Measurements from ENCODE around the gene METTL26. TPM values are rescaled to one million over a fixed set of nuclear protein-coding genes. Genes with fewer than 3 reads are reported as not detected.

Gene METTL26
- total and polyA plus RNA-seq, 2 of the 8 experiments (the other 6 are each of a cell fraction or from before 2014, with no cell fraction given) = 100 to 186 TPM

GRCh38 chr16:626787-627453 lies 9.2 kb downstream of the METTL26 start:
- no peak overlapping the region for H3K23ac ChIP-seq (ENCODE audit: insufficient read length)
- H3K18ac ChIP-seq (ENCODE audit: extremely low read depth, low read length) = no peak overlapping the region
- no peak overlapping the region for H2BK120ac ChIP-seq (replicated peaks; ENCODE audit: low read depth, low read length)
- TF ChIP-seq SP1 (IDR thresholded peaks at IDR 0.05; ENCODE audit: low read depth, low read length) (no peak), NANOG (IDR thresholded peaks at IDR 0.05; ENCODE audit: insufficient read depth, low read depth, low read length, poor library complexity, severe bottlenecking) (no peak), SAP30 (IDR thresholded peaks at IDR 0.05; ENCODE audit: insufficient read depth, insufficient replicate concordance, low read length) (no peak), EP300 (IDR thresholded peaks at IDR 0.05; ENCODE audit: borderline replicate concordance in 1 of 2, low read depth in 2 of 2, low read length in 2 of 2) (no peak), CTBP2 (IDR thresholded peaks at IDR 0.05; ENCODE audit: borderline replicate concordance, insufficient read depth, insufficient read length, low read length) (no peak), TCF12 (IDR thresholded peaks at IDR 0.05; ENCODE audit: low read depth, low read length) (no peak)
- no peak overlapping the region for H4K5ac ChIP-seq (ENCODE audit: insufficient read length, low read depth, low read length)
- H3K4ac ChIP-seq (replicated peaks; ENCODE audit: insufficient read length, low read depth, low read length) = no peak overlapping the region
- H3K14ac ChIP-seq (ENCODE audit: insufficient read length) = no peak overlapping the region
- no peak overlapping the region for H3K27ac ChIP-seq (ENCODE audit: low read depth, low read length)
- H2AFZ ChIP-seq (ENCODE audit: low read length) = no peak overlapping the region
- FAIRE-seq (no peak), DNase-seq (ENCODE audit: low read depth in 1 of 2, low spot score in 2 of 2) (no peak)
- no peak overlapping the region for H3K9ac ChIP-seq (replicated peaks in 1 of 4; ENCODE audit: extremely low read depth in 1 of 4, low read depth in 3 of 4, low read length in 3 of 4)
- no peak overlapping the region for H4K8ac ChIP-seq (ENCODE audit: extremely low read depth, insufficient read depth, low read length)
- H3K36me3 ChIP-seq (ENCODE audit: control insufficient read depth in 2 of 4, insufficient read depth in 4 of 4, low read length in 3 of 4) = peaks cover 0 to 4% (median 0%) of the 10 kb centered on the region in 4 experiments; a peak in 1 of 8 replicates
- WGBS, 2 experiments (ENCODE audit: extremely low coverage in 1 of 2, insufficient coverage in 1 of 2, insufficient read length in 1 of 2, insufficient replicate concordance in 2 of 2, low coverage in 1 of 2, low lambda C conversion rate in 2 of 2, missing lambda C conversion rate in 1 of 2) = 94% methylated on average over 29 of the region's 29 CpGs; no CpG with 5 or more reads in 1 of the 2 experiments
- H3K79me2 ChIP-seq (ENCODE audit: control insufficient read depth in 1 of 2, insufficient read depth in 2 of 2, low read length in 2 of 2) = no peaks in the 10 kb centered on the region
- H2BK5ac ChIP-seq (ENCODE audit: low read depth, low read length) = peak overlapping the region; percentile 71
- peaks cover 2% of the 10 kb centered on the region; the same call in 1 of the 2 replicates for H3K23me2 ChIP-seq (ENCODE audit: low read depth, low read length)
- no peak overlapping the region for H3K4me2 ChIP-seq (ENCODE audit: insufficient read depth in 1 of 2, low read depth in 2 of 2, low read length in 2 of 2)
- no peak overlapping the region for H2AK5ac ChIP-seq (ENCODE audit: low read depth, low read length)
- peaks cover 0 to 1% of the 10 kb centered on the region in 2 experiments for H4K20me1 ChIP-seq (replicated peaks in 1 of 2; ENCODE audit: control insufficient read depth in 1 of 2, insufficient read depth in 2 of 2, low read length in 2 of 2)
- no peak overlapping the region for H3K56ac ChIP-seq (replicated peaks; ENCODE audit: insufficient read length, low read depth, low read length)
- no peak overlapping the region for H2BK12ac ChIP-seq (ENCODE audit: low read depth, low read length)
- peak overlapping the region; percentile 73 for H4K91ac ChIP-seq (replicated peaks; ENCODE audit: insufficient read length, low read length)
- no peak overlapping the region for H2BK15ac ChIP-seq (ENCODE audit: low read length)
- H3K4me3 ChIP-seq (ENCODE audit: extremely low read depth in 1 of 4, insufficient read depth in 2 of 4, low read depth in 3 of 4, low read length in 4 of 4) = no peak overlapping the region
- no peak overlapping the region for H2BK20ac ChIP-seq (ENCODE audit: low read length)
- no peaks in the 10 kb centered on the region for H3K9me3 ChIP-seq (ENCODE audit: insufficient read depth in 2 of 2, low read depth in 1 of 2, low read length in 1 of 2)
- POLR2A ChIA-PET (ENCODE audit: partially characterized antibody) = interaction anchor here (0.9 to 1.0 kb wide), 2 partner anchors 20 to 44 kb away, joined by 3 read pairs; no protein-coding TSS in a partner anchor
- CTCF ChIA-PET (ENCODE audit: partially characterized antibody) = interaction anchor here (1.0 to 1.6 kb wide), 4 partner anchors 9 to 117 kb away, joined by 3 to 4 read pairs (median 3); no protein-coding TSS in a partner anchor
- peaks cover 4% of the 10 kb centered on the region; the same call in 1 of the 2 replicates for H3K79me1 ChIP-seq (ENCODE audit: low read depth, low read length)
- no peaks in the 10 kb centered on the region for H3K27me3 ChIP-seq (replicated peaks in 1 of 4; ENCODE audit: control insufficient read depth in 3 of 4, extremely low read depth in 1 of 4, insufficient read depth in 3 of 4, low read length in 3 of 4)
- peaks cover 0 to 32% (median 24%) of the 10 kb centered on the region in 4 experiments; a peak in 6 of 7 replicates for H3K4me1 ChIP-seq (replicated peaks in 1 of 4; ENCODE audit: control insufficient read depth in 3 of 4, insufficient read depth in 4 of 4, low read length in 3 of 4)

Data from H1 (cell line).